Smooth muscle cell (in vitro differentiated cells): Measurements from ENCODE around the gene OR8K5. TPM values are rescaled to one million over a fixed set of nuclear protein-coding genes. Genes with fewer than 3 reads are reported as not detected.

ENCODE experiments used
- DNase-seq: peaks from one replicate; lab custom pipeline; 2025; ENCODE audit not compliant: unreplicated experiment; lab: John Stamatoyannopoulos, UW
- H2AFZ ChIP-seq: fragments of 200-600 bp; sonication (generic); 2 replicates; pipeline ENCODE4 v1.6.0; 2016; ENCODE audit warnings: antibody characterized with exemption, low read depth, mild to moderate bottlenecking
- H3F3A ChIP-seq: fragments of 200-600 bp; sonication (generic); 2 replicates; pipeline ENCODE4 v1.6.0; 2017; ENCODE audit warnings: antibody characterized with exemption, low read depth
- H3K27ac ChIP-seq: fragments of 200-600 bp; sonication (generic); 2 replicates; pipeline ENCODE4 v1.5.1; 2016; ENCODE audit warnings: low read depth, mild to moderate bottlenecking
- H3K27me3 ChIP-seq: fragments of 200-600 bp; sonication (generic); 2 replicates; pipeline ENCODE4 v1.6.1; 2016; ENCODE audit warnings: low read depth, mild to moderate bottlenecking
- H3K36me3 ChIP-seq: fragments of 200-600 bp; sonication (generic); 2 replicates; pipeline ENCODE4 v1.5.1; 2016; ENCODE audit warnings: low read depth
- H3K4me1 ChIP-seq: fragments of 200-600 bp; sonication (generic); 2 replicates; pipeline ENCODE4 v1.5.1; 2016; ENCODE audit warnings: low read depth
- H3K4me2 ChIP-seq: fragments of 200-600 bp; sonication (generic); 2 replicates; pipeline ENCODE4 v1.6.0; 2016; ENCODE audit warnings: mild to moderate bottlenecking
- H3K4me3 ChIP-seq: fragments of 200-600 bp; sonication (generic); 2 replicates; pipeline ENCODE4 v1.5.1; 2016; ENCODE audit warnings: mild to moderate bottlenecking
- H3K79me2 ChIP-seq: fragments of 200-600 bp; sonication (generic); 2 replicates; pipeline ENCODE4 v1.6.0; 2016; ENCODE audit warnings: low read depth, mild to moderate bottlenecking
- H3K9ac ChIP-seq: fragments of 200-600 bp; sonication (generic); 2 replicates; pipeline ENCODE4 v1.6.0; 2016; ENCODE audit warnings: low read depth
- H3K9me3 ChIP-seq: fragments of 200-600 bp; sonication (generic); replicated peaks from 2 replicates; pipeline ENCODE4 v1.5.1; 2016; ENCODE audit warnings: low read depth
- H4K20me1 ChIP-seq: fragments of 200-600 bp; sonication (generic); 2 replicates; pipeline ENCODE4 v1.6.0; 2016; ENCODE audit warnings: low read depth
- WGBS: methylation state at CpG from one replicate; pipeline ENCODE4 v1.1.7; 2016; ENCODE audit warnings: low lambda C conversion rate; 5-methylcytosine and 5-hydroxymethylcytosine counted together
- polyA plus RNA-seq: library from polyadenylated mRNA; unstranded; fragments of >200 nt; fragmentation: Nextera tagmentation; extraction: Ambion mirVana; gene quantifications from 2 replicates; pipeline ENCODE4 v1.2.1, GENCODE V29; 2016
- total RNA-seq: library from RNA; depleted of rRNA; stranded (reverse); fragments of >200 nt; gene quantifications from 2 replicates; pipeline ENCODE4 v1.2.3, GENCODE V29; 2014
- TF ChIP-seq, protein P1 (sequence below): fragments of 200-600 bp; sonication (generic); IDR thresholded peaks from 2 replicates; pipeline ENCODE4 v1.5.1; 2017; ENCODE audit warnings: borderline replicate concordance, mild to moderate bottlenecking, antibody characterized with exemption; ENCODE audit not compliant: insufficient read depth, poor library complexity, severe bottlenecking

OR8K5 gene
- not detected in 2 replicates for total RNA-seq
- not detected in 2 replicates for polyA plus RNA-seq

DNA sequence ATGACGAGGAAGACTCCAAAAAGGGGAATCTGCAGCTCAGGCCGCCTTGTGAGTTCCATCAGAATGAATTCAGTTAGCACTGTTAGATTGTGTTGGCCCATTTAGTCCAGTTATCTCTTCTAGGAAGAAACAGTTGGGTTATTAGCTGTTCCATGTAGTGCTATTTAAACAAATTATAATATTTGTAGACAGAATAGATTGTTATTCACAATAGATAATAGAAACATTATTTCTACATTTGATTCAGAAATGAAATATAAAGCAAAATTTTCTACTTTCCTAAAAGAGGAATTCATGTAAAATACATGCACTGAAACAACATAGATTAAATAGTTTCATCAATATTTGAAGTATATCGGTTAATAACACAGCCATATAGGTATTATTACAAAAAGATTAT, at the start of gene OR8K5:
Gene OR8K5, minus strand, starts transcription at position 101 of the 400 bp plus-strand sequence. Its CDS starts 0 bp downstream, at position 101.
- H3K27ac ChIP-seq = no peak within 1 kb of the TSS
- no peaks in the 10 kb centered on the region for H3K27me3 ChIP-seq
- no peak within 1 kb of the TSS for H2AFZ ChIP-seq
- no peaks in the 10 kb centered on the region for H3K79me2 ChIP-seq
- H3K4me3 ChIP-seq = no peak within 1 kb of the TSS
- no peak within 1 kb of the TSS for H3K9ac ChIP-seq
- H4K20me1 ChIP-seq = no peaks in the 10 kb centered on the region
- no peaks in the 10 kb centered on the region for H3K36me3 ChIP-seq
- H3K4me2 ChIP-seq = no peak within 1 kb of the TSS
- H3K4me1 ChIP-seq = no peaks in the 10 kb centered on the region
- TF ChIP-seq, protein P1, sequence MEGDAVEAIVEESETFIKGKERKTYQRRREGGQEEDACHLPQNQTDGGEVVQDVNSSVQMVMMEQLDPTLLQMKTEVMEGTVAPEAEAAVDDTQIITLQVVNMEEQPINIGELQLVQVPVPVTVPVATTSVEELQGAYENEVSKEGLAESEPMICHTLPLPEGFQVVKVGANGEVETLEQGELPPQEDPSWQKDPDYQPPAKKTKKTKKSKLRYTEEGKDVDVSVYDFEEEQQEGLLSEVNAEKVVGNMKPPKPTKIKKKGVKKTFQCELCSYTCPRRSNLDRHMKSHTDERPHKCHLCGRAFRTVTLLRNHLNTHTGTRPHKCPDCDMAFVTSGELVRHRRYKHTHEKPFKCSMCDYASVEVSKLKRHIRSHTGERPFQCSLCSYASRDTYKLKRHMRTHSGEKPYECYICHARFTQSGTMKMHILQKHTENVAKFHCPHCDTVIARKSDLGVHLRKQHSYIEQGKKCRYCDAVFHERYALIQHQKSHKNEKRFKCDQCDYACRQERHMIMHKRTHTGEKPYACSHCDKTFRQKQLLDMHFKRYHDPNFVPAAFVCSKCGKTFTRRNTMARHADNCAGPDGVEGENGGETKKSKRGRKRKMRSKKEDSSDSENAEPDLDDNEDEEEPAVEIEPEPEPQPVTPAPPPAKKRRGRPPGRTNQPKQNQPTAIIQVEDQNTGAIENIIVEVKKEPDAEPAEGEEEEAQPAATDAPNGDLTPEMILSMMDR = no peak
- H3F3A ChIP-seq = no peaks in the 10 kb centered on the region
- WGBS = 89% methylated on average over 3 of the region's 3 CpGs
- H3K9me3 ChIP-seq = no peaks in the 10 kb centered on the region
- no peak for DNase-seq

DNA sequence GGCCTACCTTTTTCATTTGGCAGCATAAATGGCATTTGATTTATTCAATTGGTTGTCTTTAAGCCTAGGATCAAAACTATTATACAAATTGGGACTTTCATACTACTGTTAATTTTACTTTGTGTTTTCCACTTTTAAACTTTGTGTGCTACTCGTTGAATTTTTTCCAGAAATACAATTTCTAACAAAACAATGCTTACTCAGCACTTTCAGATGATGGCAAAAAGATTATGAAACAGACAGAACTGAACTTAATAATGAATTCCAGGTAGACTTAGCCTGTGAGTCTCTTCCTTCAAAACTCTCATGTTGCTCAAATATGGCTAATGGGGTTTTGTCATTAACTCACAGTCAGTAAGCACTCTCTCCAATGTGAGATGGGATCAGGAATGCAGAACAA, 47.7 kb upstream of the OR8K5 start:
- H3K27me3 ChIP-seq = no peaks in the 10 kb centered on the region
- no peaks in the 10 kb centered on the region for H3K36me3 ChIP-seq
- H4K20me1 ChIP-seq = no peaks in the 10 kb centered on the region
- H3F3A ChIP-seq = no peaks in the 10 kb centered on the region
- DNase-seq = no peak
- no peak overlapping the region for H3K4me2 ChIP-seq
- H3K27ac ChIP-seq = no peak overlapping the region
- H3K4me1 ChIP-seq = no peaks in the 10 kb centered on the region
- WGBS = 73% methylated on average over 1 of the region's 1 CpG
- H3K9me3 ChIP-seq = no peaks in the 10 kb centered on the region
- no peaks in the 10 kb centered on the region for H3K79me2 ChIP-seq
- H3K9ac ChIP-seq = no peak overlapping the region
- H3K4me3 ChIP-seq = no peak overlapping the region
- TF ChIP-seq, protein P1 = no peak
- no peak overlapping the region for H2AFZ ChIP-seq

DNA sequence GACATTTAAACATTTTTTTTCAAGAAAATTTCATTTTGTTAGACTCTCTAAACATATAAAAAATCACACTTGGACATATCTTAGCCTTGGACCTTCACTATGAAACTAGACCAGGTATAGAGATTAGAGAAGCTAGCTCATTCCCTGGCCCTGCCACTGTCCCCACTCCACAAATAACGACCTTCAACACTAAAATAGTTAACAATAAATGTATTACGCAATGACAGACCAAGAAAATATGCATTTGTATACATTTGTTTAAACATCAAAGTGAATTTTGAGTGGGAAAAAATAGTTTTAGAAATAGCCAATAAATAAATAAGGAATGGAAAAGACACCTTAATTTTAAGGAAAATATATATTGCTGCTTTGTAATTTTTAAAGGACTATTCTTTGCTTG, 37.2 kb upstream of the OR8K5 start:
- 82% methylated on average over 2 of the region's 2 CpGs for WGBS
- no peaks in the 10 kb centered on the region for H3K9me3 ChIP-seq
- H3K27ac ChIP-seq = no peak overlapping the region
- H3K4me2 ChIP-seq = no peak overlapping the region
- no peaks in the 10 kb centered on the region for H3K79me2 ChIP-seq
- no peaks in the 10 kb centered on the region for H3K4me1 ChIP-seq
- no peaks in the 10 kb centered on the region for H3F3A ChIP-seq
- no peak overlapping the region for H3K4me3 ChIP-seq
- DNase-seq = no peak
- TF ChIP-seq, protein P1 = no peak
- H3K36me3 ChIP-seq = no peaks in the 10 kb centered on the region
- H2AFZ ChIP-seq = no peak overlapping the region
- H3K27me3 ChIP-seq = no peaks in the 10 kb centered on the region
- no peaks in the 10 kb centered on the region for H4K20me1 ChIP-seq
- no peak overlapping the region for H3K9ac ChIP-seq

- Histone ChIP-seq H3K9ac (no peak overlapping the region), H3K79me2 (no peaks in the 10 kb centered on the region), H3K4me1 (no peaks in the 10 kb centered on the region), H2AFZ (no peak overlapping the region), H3K9me3 (no peaks in the 10 kb centered on the region), H3K27me3 (no peaks in the 10 kb centered on the region), H3K27ac (no peak overlapping the region), H3K4me2 (no peak overlapping the region), H3K36me3 (no peaks in the 10 kb centered on the region), H3K4me3 (no peak overlapping the region), H4K20me1 (no peaks in the 10 kb centered on the region), H3F3A (no peaks in the 10 kb centered on the region)
- DNase-seq = no peak
- 95% methylated on average over 3 of the region's 3 CpGs for WGBS
- TF ChIP-seq, protein P1 = no peak
These were observed 36.6 kb upstream of the OR8K5 start for GRCh38 chr11:56196705-56197104.
